ENCODE measurements around the gene DEF6.

- TF ChIP-seq FOXM1 (IDR thresholded peaks at IDR 0.05; ENCODE audit: borderline replicate concordance) (no peak), BHLHE40 (IDR thresholded peaks at IDR 0.05; ENCODE audit: borderline replicate concordance) (no peak), FOXK2 (IDR thresholded peaks at IDR 0.05) (no peak)
Measured at GRCh38 chr6:35358086-35358485, 60.5 kb downstream of the DEF6 start.
